Astrocyte (in vitro differentiated cells and primary cell): ENCODE measurements around the gene PDE11A. TPM values are rescaled to one million over a fixed set of nuclear protein-coding genes. Genes with fewer than 3 reads are reported as not detected.
"Not testable (repeated sequence)": the region's sequence is repeated elsewhere in the genome, so short reads cannot be mapped to it uniquely, and the experiment has no call there.

Source experiments
- DNase-seq: peaks from one replicate; pipeline ENCODE4 v3.0.0-alpha.2; 2010; ENCODE audit warnings: low read depth
- FAIRE-seq: peaks from 2 replicates; lab custom pipeline; 2011; peaks lifted over from hg19 to GRCh38; lab: Jason Lieb, UNC
- H2AFZ ChIP-seq: 2 replicates; pipeline ENCODE4 v1.6.0; 2012; ENCODE audit warnings: low read depth, low read length, inconsistent platforms
- H3K27ac ChIP-seq: 2 replicates; pipeline ENCODE4 v1.5.1; 2011; ENCODE audit warnings: low read depth, low read length, inconsistent platforms
- H3K27me3 ChIP-seq: 2 replicates; pipeline ENCODE4 v1.6.0; 2011; ENCODE audit warnings: low read length, inconsistent platforms; ENCODE audit not compliant: insufficient read depth
- H3K36me3 ChIP-seq: 2 replicates; pipeline ENCODE4 v1.5.1; 2011; ENCODE audit warnings: low read length, inconsistent platforms; ENCODE audit not compliant: insufficient read depth
- H3K4me1 ChIP-seq: 2 replicates; pipeline ENCODE4 v1.5.1; 2011; ENCODE audit warnings: low read length, inconsistent platforms; ENCODE audit not compliant: insufficient read depth
- H3K4me2 ChIP-seq: 2 replicates; pipeline ENCODE4 v1.6.0; 2012; ENCODE audit warnings: low read length, inconsistent platforms
- H3K4me3 ChIP-seq: 2 replicates; pipeline ENCODE4 v1.5.1; 2011; ENCODE audit warnings: low read depth, mild to moderate bottlenecking, low read length, inconsistent platforms; ENCODE audit not compliant: insufficient read depth
- H3K79me2 ChIP-seq: 2 replicates; pipeline ENCODE4 v1.6.0; 2012; ENCODE audit warnings: mild to moderate bottlenecking, low read length, inconsistent platforms; ENCODE audit not compliant: insufficient read depth
- H3K9ac ChIP-seq: 2 replicates; pipeline ENCODE4 v1.6.0; 2012; ENCODE audit warnings: mild to moderate bottlenecking, low read length, inconsistent platforms
- H3K9me3 ChIP-seq: 2 replicates; pipeline ENCODE4 v1.5.1; 2012; ENCODE audit warnings: low read depth, mild to moderate bottlenecking, low read length, inconsistent platforms; ENCODE audit not compliant: insufficient read depth
- H4K20me1 ChIP-seq: 2 replicates; pipeline ENCODE4 v1.6.0; 2012; ENCODE audit warnings: low read length, inconsistent platforms; ENCODE audit not compliant: insufficient read depth
- H3K27ac Mint-ChIP-seq: one replicate; pipeline ENCODE4 v1.8.0; 2021; ENCODE audit warnings: mild to moderate bottlenecking, mixed read lengths; ENCODE audit not compliant: unreplicated experiment
- H3K27me3 Mint-ChIP-seq: one replicate; pipeline ENCODE4 v1.8.0; 2021; ENCODE audit warnings: low read depth, mixed read lengths; ENCODE audit not compliant: unreplicated experiment
- H3K36me3 Mint-ChIP-seq: one replicate; pipeline ENCODE4 v1.8.0; 2021; ENCODE audit warnings: low read depth, mixed read lengths; ENCODE audit not compliant: unreplicated experiment
- H3K4me1 Mint-ChIP-seq: one replicate; pipeline ENCODE4 v1.8.0; 2021; ENCODE audit warnings: low read depth, mixed read lengths; ENCODE audit not compliant: unreplicated experiment
- H3K4me3 Mint-ChIP-seq: one replicate; pipeline ENCODE4 v1.8.0; 2021; ENCODE audit warnings: mild to moderate bottlenecking, moderate library complexity, mixed read lengths; ENCODE audit not compliant: unreplicated experiment
- H3K9me3 Mint-ChIP-seq: one replicate; pipeline ENCODE4 v1.8.0; 2021; ENCODE audit warnings: mild to moderate bottlenecking, mixed read lengths; ENCODE audit not compliant: unreplicated experiment
- CTCF ChIP-seq: IDR thresholded peaks from 2 replicates; pipeline ENCODE4 v1.5.1; 2011; ENCODE audit warnings: low read depth, mild to moderate bottlenecking, inconsistent platforms, low read length, moderate library complexity; ENCODE audit not compliant: insufficient read depth
- EZH2 ChIP-seq: IDR thresholded peaks from 2 replicates; pipeline ENCODE4 v1.6.1; 2012; ENCODE audit warnings: mild to moderate bottlenecking, low read length, inconsistent platforms; ENCODE audit not compliant: insufficient read depth
- total RNA-seq: library from RNA; stranded (reverse); gene quantifications from 2 replicates; pipeline ENCODE4 v1.2.1, GENCODE V29; 2021

PDE11A gene
- total RNA-seq, 1 donor from 2014 or later: 0.45 TPM

GRCh38 chr2:178056345-178056744 lies 16.2 kb downstream of the PDE11A start:
- Histone ChIP-seq H3K4me1 (no peaks in the 10 kb centered on the region), H3K79me2 (no peaks in the 10 kb centered on the region), H4K20me1 (no peaks in the 10 kb centered on the region), H3K4me3 (no peak overlapping the region), H3K27me3 (no peaks in the 10 kb centered on the region), H3K36me3 (no peaks in the 10 kb centered on the region), H2AFZ (no peak overlapping the region), H3K4me2 (no peak overlapping the region), H3K27ac (no peak overlapping the region), H3K9me3 (no peaks in the 10 kb centered on the region), H3K9ac (no peak overlapping the region)
- no peaks in the 10 kb centered on the region for H3K27me3 Mint-ChIP-seq
- TF ChIP-seq CTCF (no peak), EZH2 (no peak)
- H3K36me3 Mint-ChIP-seq: no peaks in the 10 kb centered on the region
- DNase-seq: no peak
- no peak overlapping the region for H3K4me3 Mint-ChIP-seq
- no peak for FAIRE-seq
- no peak overlapping the region for H3K27ac Mint-ChIP-seq
- peaks cover 5% of the 10 kb centered on the region for H3K9me3 Mint-ChIP-seq
- H3K4me1 Mint-ChIP-seq: no peaks in the 10 kb centered on the region

- not testable (repeated sequence) for H3K9me3 ChIP-seq, H3K36me3 Mint-ChIP-seq, H3K4me1 ChIP-seq, H2AFZ ChIP-seq, H3K4me3 ChIP-seq, H3K79me2 ChIP-seq, H3K9me3 Mint-ChIP-seq, H3K4me1 Mint-ChIP-seq, DNase-seq, H3K27me3 Mint-ChIP-seq, H3K4me3 Mint-ChIP-seq, H3K36me3 ChIP-seq, FAIRE-seq, H3K27ac ChIP-seq, H3K9ac ChIP-seq, H3K27me3 ChIP-seq, H3K27ac Mint-ChIP-seq, H3K4me2 ChIP-seq, H4K20me1 ChIP-seq
Observed at GRCh38 chr2:178051257-178051656, 21.3 kb downstream of the PDE11A start.

DNA sequence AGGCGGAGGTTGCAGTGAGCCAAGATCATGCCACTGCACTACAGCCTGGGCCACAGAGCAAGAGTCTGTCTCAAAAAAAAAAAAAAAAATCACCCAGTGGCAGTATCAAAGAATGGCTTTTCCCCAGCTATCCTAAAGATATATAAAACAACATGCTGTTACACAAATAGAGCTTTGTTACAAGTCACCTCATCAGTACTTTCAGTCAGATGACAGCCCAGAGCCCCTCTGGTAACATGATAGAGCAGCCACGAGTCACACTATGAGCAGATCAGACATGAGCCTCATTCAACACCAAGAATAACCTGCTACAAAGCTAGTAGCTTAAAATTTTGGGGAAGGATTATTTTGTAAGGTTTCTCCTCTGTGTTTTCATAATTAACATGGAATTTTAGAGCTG lies 25.2 kb downstream of the PDE11A start:
- Mint-ChIP-seq H3K36me3 (no peaks in the 10 kb centered on the region), H3K9me3 (peaks cover 3% of the 10 kb centered on the region), H3K4me1 (no peaks in the 10 kb centered on the region), H3K4me3 (no peak overlapping the region), H3K27ac (no peak overlapping the region), H3K27me3 (no peaks in the 10 kb centered on the region)
- Histone ChIP-seq H3K4me1 (no peaks in the 10 kb centered on the region), H3K36me3 (no peaks in the 10 kb centered on the region), H4K20me1 (no peaks in the 10 kb centered on the region), H3K27ac (no peak overlapping the region), H3K4me3 (no peak overlapping the region), H3K4me2 (no peak overlapping the region), H3K27me3 (no peaks in the 10 kb centered on the region), H3K9ac (no peak overlapping the region), H2AFZ (no peak overlapping the region), H3K79me2 (no peaks in the 10 kb centered on the region), H3K9me3 (no peaks in the 10 kb centered on the region)
- DNase-seq (no peak), FAIRE-seq (no peak)
- TF ChIP-seq EZH2 (no peak), CTCF (no peak)
